GM12878 (cell line): ENCODE measurements around the gene SPHKAP. TPM values are rescaled to one million over a fixed set of nuclear protein-coding genes. Genes with fewer than 3 reads are reported as not detected.

Experiments
- IRF5 ChIP-seq: fragments of 450-650 bp; IDR thresholded peaks from 2 replicates; pipeline ENCODE4 v1.6.1; 2017; ENCODE audit warnings: borderline replicate concordance
- POLR2AphosphoS5 ChIP-seq: IDR thresholded peaks from 2 replicates; pipeline ENCODE4 v1.6.1; 2011; ENCODE audit warnings: mild to moderate bottlenecking, low read length, inconsistent platforms
- RBBP5 ChIP-seq: fragments of 200-600 bp; sonication (generic); conservative IDR thresholded peaks from 2 replicates; pipeline ENCODE4 v1.6.1; 2016
- SMARCA5 ChIP-seq: fragments of 450-650 bp; IDR thresholded peaks from 2 replicates; pipeline ENCODE4 v1.6.1; 2017; ENCODE audit warnings: mild to moderate bottlenecking
- polyA plus RNA-seq, 11 experiments: library from polyadenylated mRNA; depleted of rRNA in 4 of 11; unstranded in 6 of 11; stranded (reverse) in 5 of 11; fragments of >200 nt; fragmentation: Nextera tagmentation in 4 of 11; fragmentation: Illumina TruSeq in 1 of 11; extraction: Ambion mirVana in 4 of 11; extraction: Trizol in 1 of 11; gene quantifications; 1 replicate in 1 of 11; 2 replicates in 10 of 11; pipeline versions ENCODE4 v1.2.1 to v1.2.3, GENCODE V29; 2011 to 2016; ENCODE audit warnings: inconsistent platforms in 2 of 11, missing spikeins in 2 of 11, low read depth in 1 of 11
- total RNA-seq, 4 experiments: library from RNA; depleted of rRNA in 3 of 4; stranded (reverse); fragments of >200 nt in 3 of 4; fragmentation: Illumina TruSeq in 1 of 4; extraction: Trizol in 1 of 4; gene quantifications; 2 replicates each; pipeline versions ENCODE4 v1.2.1 to v1.2.3, GENCODE V29; 2013 to 2021
- TF ChIP-seq, protein P1 (sequence below): IDR thresholded peaks from 2 replicates; pipeline ENCODE4 v1.6.1; 2011; ENCODE audit warnings: low read depth, low read length, improper control_type of control experiment, borderline replicate concordance
- TF ChIP-seq, protein P2 (sequence below): IDR thresholded peaks from 2 replicates; pipeline ENCODE4 v1.6.1; 2012; ENCODE audit warnings: mild to moderate bottlenecking, low read depth, low read length
- TF ChIP-seq, protein P3 (sequence below): fragments of 450-650 bp; IDR thresholded peaks from 2 replicates; pipeline ENCODE4 v1.6.1; 2017; ENCODE audit warnings: mild to moderate bottlenecking

Gene SPHKAP
- total and polyA plus RNA-seq, 10 of the 15 experiments (the other 5 are each of a cell fraction or from before 2014, with no cell fraction given) = 0.03 TPM; not detected in 9

DNA sequence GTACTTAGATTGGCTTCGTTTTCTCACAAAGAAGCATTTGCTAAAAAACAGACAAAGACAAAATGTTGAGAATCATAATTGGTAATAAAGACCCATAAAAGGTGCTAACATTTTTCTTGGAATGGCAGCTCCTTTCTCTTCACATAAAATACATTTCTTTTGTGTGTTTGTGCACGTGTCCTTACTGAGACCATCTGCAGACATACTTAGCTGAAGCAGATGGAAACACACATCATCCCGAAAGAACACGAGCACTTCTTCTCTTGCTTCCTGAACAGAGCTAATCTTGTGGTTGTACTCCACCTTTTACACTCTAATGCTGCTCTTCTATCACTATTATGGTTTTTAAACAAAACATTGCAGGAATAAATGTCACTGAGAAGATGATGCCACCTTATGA, 142.5 kb downstream of the SPHKAP start (continued):
- TF ChIP-seq, protein P1, sequence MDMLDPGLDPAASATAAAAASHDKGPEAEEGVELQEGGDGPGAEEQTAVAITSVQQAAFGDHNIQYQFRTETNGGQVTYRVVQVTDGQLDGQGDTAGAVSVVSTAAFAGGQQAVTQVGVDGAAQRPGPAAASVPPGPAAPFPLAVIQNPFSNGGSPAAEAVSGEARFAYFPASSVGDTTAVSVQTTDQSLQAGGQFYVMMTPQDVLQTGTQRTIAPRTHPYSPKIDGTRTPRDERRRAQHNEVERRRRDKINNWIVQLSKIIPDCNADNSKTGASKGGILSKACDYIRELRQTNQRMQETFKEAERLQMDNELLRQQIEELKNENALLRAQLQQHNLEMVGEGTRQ = no peak
- TF ChIP-seq, protein P2, sequence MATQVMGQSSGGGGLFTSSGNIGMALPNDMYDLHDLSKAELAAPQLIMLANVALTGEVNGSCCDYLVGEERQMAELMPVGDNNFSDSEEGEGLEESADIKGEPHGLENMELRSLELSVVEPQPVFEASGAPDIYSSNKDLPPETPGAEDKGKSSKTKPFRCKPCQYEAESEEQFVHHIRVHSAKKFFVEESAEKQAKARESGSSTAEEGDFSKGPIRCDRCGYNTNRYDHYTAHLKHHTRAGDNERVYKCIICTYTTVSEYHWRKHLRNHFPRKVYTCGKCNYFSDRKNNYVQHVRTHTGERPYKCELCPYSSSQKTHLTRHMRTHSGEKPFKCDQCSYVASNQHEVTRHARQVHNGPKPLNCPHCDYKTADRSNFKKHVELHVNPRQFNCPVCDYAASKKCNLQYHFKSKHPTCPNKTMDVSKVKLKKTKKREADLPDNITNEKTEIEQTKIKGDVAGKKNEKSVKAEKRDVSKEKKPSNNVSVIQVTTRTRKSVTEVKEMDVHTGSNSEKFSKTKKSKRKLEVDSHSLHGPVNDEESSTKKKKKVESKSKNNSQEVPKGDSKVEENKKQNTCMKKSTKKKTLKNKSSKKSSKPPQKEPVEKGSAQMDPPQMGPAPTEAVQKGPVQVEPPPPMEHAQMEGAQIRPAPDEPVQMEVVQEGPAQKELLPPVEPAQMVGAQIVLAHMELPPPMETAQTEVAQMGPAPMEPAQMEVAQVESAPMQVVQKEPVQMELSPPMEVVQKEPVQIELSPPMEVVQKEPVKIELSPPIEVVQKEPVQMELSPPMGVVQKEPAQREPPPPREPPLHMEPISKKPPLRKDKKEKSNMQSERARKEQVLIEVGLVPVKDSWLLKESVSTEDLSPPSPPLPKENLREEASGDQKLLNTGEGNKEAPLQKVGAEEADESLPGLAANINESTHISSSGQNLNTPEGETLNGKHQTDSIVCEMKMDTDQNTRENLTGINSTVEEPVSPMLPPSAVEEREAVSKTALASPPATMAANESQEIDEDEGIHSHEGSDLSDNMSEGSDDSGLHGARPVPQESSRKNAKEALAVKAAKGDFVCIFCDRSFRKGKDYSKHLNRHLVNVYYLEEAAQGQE = no peak
- no peak for TF ChIP-seq POLR2AphosphoS5
- TF ChIP-seq, protein P3, sequence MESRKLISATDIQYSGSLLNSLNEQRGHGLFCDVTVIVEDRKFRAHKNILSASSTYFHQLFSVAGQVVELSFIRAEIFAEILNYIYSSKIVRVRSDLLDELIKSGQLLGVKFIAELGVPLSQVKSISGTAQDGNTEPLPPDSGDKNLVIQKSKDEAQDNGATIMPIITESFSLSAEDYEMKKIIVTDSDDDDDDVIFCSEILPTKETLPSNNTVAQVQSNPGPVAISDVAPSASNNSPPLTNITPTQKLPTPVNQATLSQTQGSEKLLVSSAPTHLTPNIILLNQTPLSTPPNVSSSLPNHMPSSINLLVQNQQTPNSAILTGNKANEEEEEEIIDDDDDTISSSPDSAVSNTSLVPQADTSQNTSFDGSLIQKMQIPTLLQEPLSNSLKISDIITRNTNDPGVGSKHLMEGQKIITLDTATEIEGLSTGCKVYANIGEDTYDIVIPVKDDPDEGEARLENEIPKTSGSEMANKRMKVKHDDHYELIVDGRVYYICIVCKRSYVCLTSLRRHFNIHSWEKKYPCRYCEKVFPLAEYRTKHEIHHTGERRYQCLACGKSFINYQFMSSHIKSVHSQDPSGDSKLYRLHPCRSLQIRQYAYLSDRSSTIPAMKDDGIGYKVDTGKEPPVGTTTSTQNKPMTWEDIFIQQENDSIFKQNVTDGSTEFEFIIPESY = no peak
- no peak for TF ChIP-seq IRF5
- no peak for TF ChIP-seq RBBP5
- TF ChIP-seq SMARCA5 = no peak
